ENCODE results near the gene PIK3AP1.
"Not testable (repeated sequence)": the region's sequence is repeated elsewhere in the genome, so short reads cannot be mapped to it uniquely, and the experiment has no call there.

PIK3AP1 gene

GRCh38 chr10:96606216-96606615 lies 114.1 kb downstream of the PIK3AP1 start:
- DNase-seq, result no peak

- DNase-seq, result no peak
Measured at GRCh38 chr10:96600337-96600736, 120.0 kb downstream of the PIK3AP1 start.

GRCh38 chr10:96598846-96599245 lies 121.5 kb downstream of the PIK3AP1 start:
- DNase-seq, result no peak

GRCh38 chr10:96596422-96597407 lies 123.6 kb downstream of the PIK3AP1 start:
- DNase-seq, result peak; percentile 44

GRCh38 chr10:96595741-96596140 lies 124.6 kb downstream of the PIK3AP1 start:
- DNase-seq, result no peak

GRCh38 chr10:96591946-96592345 lies 128.4 kb downstream of the PIK3AP1 start:
- no peak for DNase-seq

- DNase-seq, result no peak
Measured at GRCh38 chr10:96588616-96589419, 131.5 kb downstream of the PIK3AP1 start.

- no peak for DNase-seq
Measured at GRCh38 chr10:96588060-96588554, 132.2 kb downstream of the PIK3AP1 start.

GRCh38 chr10:96587264-96588059 lies 132.9 kb downstream of the PIK3AP1 start:
- DNase-seq, result peak; percentile 89

GRCh38 chr10:96586419-96587263 lies 133.7 kb downstream of the PIK3AP1 start, which contains the start of gene TM9SF3:
Gene TM9SF3, minus strand, starts transcription at chr10:96587012. Its CDS starts 177 bp downstream, at chr10:96586835.
- DNase-seq, result peak; percentile 93

GRCh38 chr10:96585736-96586418 lies 134.4 kb downstream of the PIK3AP1 start:
- peak; percentile 79 for DNase-seq

- no peak for DNase-seq
Measured at GRCh38 chr10:96584474-96584873, 135.8 kb downstream of the PIK3AP1 start.

- peak; percentile 23 for DNase-seq
Measured at GRCh38 chr10:96584035-96584434, 136.3 kb downstream of the PIK3AP1 start.

- no peak for DNase-seq
Measured at GRCh38 chr10:96579133-96579532, 141.2 kb downstream of the PIK3AP1 start.

GRCh38 chr10:96578633-96579032 lies 141.7 kb downstream of the PIK3AP1 start:
- no peak for DNase-seq

GRCh38 chr10:96578022-96578421 lies 142.3 kb downstream of the PIK3AP1 start:
- no peak for DNase-seq

GRCh38 chr10:96577069-96577468 lies 143.2 kb downstream of the PIK3AP1 start:
- no peak for DNase-seq

GRCh38 chr10:96576277-96576980 lies 143.9 kb downstream of the PIK3AP1 start:
- DNase-seq, result peak; percentile 44

- not testable (repeated sequence) for DNase-seq
Measured at GRCh38 chr10:96574564-96574963, 145.8 kb downstream of the PIK3AP1 start.

- no peak for DNase-seq
Measured at GRCh38 chr10:96573036-96573435, 147.3 kb downstream of the PIK3AP1 start.

All from OCI-M1 (cell line).